GM10847 (cell line): ENCODE measurements around the gene DCAKD.

Experiments used
- POLR2A ChIP-seq: IDR thresholded peaks from 2 replicates; pipeline ENCODE4 v1.6.1; 2011; ENCODE audit not compliant: insufficient read length; ENCODE audit errors: extremely low read depth

DCAKD gene, protein sequence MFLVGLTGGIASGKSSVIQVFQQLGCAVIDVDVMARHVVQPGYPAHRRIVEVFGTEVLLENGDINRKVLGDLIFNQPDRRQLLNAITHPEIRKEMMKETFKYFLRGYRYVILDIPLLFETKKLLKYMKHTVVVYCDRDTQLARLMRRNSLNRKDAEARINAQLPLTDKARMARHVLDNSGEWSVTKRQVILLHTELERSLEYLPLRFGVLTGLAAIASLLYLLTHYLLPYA

DNA sequence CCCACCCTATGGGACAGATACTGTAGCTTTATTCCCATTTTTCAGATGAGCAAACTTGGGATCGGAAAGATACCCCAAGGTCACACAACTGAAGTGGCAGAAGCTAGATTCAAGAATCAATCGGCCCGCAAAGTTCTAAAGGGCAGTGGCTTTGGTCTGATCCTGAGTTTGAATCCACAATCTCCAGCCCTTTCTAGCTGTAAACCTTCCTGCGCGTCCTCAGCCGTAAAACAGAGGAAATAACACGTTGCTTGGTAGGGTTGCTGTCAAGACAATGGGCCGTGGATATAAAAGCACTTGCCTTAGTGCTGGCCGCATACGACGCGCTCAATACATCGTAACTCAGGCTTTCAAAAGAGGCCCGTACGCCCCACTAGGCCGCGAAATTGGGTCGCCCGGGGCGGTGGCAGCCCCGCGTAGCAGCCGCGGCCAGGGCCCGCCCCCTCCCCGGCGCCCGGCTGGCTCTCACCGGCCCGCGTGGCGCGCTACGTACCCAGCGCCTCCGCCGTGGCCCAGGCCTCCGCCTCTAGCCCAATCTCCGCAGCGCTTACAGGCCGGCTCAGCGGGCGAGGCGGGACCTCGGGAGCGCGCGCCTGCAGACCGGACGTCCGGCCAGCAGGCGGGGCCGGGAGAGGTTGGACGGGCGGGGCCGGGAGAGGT is at the start of gene DCAKD:
Gene DCAKD, minus strand, starts transcription at position 573 of the 660 bp plus-strand sequence. CDS start 16,747 bp downstream, outside the sequence.
- peak; percentile 77 for TF ChIP-seq POLR2A

DNA sequence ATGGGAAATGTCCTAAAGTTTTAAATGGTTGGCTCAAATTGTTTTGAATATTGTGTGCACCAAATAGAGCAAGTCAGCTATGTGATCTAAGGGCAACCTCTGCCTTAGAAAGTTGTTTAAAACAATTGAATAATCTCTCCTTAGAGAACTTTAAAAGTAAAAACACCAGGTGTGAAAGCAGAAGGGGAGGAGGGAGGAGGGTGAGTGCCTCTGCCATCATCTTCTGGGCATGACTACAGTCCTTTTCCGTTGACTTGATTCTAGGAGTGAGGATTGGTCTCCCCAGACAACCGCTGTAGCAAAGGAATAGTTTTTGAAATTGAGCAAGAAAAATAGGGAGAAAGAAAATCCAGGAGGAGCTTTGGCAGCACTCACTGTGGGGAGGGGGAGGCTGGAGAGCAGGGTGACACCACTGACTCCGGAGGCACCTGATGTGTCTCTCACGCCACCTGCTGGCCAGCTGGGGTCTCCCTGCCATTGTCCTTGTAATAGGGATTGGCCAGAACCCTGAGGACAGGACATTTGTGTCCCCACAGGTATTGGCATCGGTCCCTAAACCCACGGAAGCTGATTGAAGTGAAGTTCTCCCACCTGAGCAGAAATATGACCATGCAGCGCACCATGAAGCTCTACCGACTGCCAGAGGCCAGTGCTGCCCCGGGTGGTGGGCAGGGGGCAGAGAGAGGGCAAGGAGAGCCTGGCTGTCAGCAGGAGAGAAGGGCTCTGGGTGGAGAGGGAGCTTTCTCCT is 47.6 kb upstream of the DCAKD start:
- no peak for TF ChIP-seq POLR2A

DNA sequence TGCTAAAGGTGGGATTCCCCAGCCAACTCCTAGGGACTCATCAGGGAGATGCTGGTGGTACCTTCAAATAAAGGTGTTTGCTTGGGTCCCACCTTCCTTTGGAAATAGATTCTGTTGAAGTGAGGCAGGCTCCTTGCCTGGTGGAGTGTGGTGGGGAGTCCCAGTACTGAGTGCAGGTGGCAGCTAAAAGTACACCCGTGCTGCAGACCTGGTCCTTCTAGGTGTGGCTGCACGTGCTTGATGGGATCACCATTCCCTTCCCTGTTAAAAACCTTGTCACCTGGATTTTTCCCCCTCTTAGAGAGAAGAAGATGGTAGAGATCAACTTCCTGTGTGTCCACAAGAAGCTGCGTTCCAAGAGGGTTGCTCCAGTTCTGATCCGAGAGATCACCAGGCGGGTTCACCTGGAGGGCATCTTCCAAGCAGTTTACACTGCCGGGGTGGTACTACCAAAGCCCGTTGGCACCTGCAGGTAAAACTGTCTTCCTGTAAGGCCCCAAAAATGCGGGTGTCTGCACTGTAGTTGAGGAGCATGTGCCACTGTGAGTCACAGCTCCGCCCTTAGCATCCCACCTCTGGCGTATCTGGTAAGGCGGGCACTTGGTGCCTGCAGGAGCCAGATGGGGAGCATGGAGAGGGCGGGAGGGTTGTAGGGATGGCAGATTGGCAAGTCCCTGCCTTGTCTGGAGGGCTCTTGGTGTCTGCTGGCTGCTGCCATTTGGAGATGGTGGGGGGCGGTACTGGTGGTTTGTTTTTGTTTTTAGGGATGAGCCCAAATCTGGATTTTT is 46.8 kb upstream of the DCAKD start:
- TF ChIP-seq POLR2A = no peak

DNA sequence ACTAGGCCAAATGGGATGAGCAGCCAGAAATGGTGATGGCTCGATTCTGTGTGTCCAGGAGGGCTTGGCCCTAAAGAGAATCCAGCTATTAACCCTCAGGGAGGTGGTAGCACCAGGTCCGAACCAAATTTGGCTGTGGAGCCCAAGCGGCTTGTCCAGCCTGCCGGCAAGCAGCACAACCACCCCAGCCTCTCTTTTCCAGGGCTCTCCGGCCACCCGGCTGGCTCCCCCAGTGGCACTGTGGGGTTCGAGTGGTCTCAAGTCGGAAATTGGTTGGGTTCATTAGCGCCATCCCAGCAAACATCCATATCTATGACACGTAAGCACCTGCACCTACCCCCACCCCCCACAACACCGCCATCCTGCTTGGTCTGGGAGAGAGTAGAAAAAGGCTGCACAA is 45.5 kb upstream of the DCAKD start:
- no peak for TF ChIP-seq POLR2A

DNA sequence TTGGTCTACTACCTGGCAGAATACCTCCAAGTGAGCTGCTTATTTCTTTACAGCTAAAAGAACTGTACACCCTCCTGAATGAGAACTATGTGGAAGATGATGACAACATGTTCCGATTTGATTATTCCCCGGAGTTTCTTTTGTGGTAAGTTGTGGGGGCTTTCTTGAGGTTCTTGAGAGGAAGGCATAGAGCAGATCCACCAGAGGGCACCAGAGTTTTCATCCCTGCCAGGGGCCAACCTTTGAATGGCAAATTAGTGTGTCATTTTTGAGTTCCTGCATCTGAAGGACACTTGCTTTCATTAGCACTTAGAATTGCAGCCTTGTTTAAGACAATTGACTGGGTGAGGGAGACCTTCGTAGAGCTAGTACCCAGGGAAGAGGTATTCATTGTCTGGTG is 44.7 kb upstream of the DCAKD start:
- no peak for TF ChIP-seq POLR2A

DNA sequence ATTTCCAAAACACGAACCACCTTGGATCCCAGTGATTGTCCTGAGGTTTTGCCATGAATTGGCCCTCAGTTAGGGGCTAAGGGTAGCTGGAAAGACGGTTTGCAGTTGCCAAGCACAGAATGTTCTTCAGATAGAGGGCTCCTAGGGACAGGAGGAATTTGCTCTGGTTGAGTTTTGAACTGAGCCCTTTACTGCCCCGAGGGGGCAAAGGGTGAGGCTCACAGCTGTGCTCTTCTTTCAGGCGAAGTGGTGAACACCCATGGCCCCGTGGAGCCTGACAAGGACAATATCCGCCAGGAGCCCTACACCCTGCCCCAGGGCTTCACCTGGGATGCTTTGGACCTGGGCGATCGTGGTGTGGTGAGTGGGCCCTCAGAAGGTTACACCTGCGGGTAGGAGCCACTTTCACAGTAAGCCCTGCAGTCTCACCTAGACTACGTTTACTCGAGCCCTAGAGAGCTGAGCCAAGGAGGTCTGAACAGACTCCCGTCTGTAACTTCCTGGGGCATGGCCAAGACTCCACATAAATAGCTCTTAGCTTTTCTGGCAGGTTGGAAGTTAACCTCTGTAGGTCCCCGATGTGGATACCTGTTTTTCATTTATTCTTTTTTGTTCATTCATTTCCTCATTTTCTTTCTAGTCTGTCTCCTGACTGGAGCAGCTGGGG is 42.1 kb upstream of the DCAKD start:
- no peak for TF ChIP-seq POLR2A

DNA sequence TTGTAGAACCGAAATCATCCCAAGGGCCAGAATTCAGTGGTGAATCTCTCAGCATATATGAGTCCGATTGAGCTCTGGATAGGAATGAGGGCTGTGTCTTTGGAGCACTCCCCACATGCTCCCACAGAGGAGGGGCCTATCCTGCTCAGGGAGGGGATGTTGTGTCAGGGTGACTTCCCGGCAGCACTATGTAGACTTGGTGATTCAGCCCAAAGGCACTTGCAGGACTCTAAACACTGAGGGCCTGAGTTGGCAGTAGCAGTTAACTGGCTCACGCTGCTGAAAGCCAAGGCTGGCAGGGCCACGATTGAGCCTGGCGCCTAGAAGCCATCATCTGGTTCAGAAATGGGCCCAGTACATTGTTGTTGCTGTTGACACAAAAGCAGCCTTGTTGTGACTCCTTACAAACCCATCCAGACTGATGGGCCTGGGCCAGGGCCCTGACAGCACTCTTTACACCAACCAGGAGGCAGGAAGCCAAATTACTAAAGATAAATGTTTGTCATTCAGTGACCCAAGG is 41.5 kb upstream of the DCAKD start:
- no peak for TF ChIP-seq POLR2A

DNA sequence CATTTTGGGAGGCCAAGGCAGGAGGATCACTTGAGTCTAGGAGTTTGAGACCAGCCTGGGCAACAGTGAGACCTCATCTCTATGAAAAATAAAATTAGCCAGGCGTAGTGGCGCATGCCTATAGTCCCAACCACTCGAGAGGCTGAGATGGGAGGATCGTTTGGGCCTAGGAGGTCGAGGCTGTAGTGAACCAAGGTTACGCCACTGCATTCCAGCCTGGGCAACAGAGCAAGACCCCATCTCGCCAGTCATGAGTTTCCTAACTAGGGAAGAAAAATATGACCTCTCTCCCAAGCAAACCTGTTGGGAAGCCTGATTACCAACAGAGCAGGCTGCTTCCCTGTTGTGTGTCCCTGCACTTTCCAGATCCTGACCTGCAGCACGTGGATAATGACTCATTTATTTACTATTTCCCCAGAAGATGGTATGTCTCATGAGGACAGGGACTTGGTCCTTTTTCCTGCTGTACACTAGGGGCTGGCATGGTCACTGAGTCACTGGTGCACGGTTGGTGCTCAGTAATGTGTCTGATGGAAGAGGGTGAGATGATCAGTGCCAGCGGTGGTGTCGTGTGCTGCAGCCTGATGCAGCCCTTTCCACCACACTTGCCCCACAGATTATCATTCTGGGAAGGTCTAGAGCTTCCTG is 40.5 kb upstream of the DCAKD start:
- TF ChIP-seq POLR2A = no peak

DNA sequence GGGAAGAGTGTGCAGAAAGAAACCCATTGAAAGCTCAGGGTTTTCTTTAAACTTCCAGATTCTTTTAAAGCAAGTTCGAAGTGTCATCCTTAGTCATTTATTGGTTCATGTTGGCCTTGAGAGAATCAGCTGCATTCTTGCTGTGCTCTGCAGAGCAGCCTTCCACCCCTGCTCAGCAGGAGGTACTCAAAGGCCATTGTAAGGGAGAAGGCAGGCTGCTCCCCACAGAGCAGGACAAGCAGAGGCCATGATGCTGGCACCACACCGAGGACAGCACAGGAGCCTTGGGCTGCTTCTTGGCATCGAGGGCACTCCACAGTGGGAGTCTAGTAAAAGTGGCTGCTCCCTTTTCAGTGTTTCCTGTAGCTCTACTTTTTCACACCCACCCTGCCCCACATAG is 39.3 kb upstream of the DCAKD start:
- TF ChIP-seq POLR2A = no peak

DNA sequence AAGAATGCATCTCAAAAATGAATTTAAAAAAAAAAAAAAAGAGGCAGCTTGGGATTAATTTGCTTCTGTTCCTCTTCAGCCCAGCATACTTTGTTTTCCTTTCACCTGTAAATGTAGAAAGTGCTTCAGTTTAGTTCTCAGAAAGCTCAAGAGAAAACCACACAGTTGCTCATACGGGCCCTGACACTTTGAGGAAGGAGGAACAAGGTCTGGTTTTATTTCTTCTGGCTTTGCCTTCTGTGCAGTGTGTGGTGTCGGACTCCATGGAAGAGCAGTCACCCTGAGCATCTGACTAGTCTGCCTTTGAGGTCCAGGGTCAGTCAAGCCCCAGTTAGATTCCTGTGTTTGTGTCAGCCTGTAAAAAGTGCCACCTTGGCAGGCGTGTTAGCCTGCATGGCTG is 37.3 kb upstream of the DCAKD start:
- TF ChIP-seq POLR2A = no peak

DNA sequence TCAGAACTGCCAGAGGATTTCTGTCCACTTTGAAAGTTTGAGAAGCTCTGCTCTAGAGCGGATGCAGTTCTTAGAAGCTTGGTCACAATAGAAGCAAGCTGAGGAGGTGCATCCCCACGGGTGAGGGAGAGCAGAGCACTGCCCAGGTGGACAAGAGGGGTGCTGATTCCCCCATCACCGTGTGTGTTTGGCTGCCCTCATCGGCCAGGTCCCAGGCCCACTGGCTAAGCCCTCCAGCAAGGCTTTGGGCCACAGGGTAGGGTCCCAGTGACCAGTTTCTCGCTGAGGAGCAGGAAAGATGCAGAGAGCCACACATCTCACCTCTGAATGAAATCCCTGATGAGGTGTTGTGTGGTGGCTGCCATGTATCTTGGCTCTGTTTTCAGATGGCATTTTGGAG is 36.5 kb upstream of the DCAKD start:
- no peak for TF ChIP-seq POLR2A

DNA sequence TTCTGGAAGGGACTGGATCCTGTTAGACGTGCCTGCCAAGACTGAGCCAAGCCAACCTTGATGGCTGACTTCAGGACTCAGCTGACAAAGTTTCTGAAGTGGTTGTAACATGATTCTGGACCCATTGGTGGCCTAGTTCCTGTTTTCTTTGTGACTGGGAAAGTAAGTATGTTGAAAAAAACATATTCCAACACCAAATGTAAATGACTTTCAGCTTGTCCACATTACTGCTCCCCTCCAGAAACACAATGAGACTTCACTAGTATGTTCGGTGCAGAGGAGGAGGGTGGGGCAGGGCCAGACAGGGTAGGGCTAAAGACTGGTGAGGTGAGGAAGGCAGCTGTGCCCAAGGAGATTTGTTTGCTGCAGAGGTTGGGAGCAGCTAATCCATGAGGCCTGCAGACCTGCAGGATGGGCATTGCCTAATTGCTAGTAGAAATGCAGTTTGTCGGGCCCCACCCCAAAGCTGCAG is 36.1 kb upstream of the DCAKD start:
- no peak for TF ChIP-seq POLR2A

DNA sequence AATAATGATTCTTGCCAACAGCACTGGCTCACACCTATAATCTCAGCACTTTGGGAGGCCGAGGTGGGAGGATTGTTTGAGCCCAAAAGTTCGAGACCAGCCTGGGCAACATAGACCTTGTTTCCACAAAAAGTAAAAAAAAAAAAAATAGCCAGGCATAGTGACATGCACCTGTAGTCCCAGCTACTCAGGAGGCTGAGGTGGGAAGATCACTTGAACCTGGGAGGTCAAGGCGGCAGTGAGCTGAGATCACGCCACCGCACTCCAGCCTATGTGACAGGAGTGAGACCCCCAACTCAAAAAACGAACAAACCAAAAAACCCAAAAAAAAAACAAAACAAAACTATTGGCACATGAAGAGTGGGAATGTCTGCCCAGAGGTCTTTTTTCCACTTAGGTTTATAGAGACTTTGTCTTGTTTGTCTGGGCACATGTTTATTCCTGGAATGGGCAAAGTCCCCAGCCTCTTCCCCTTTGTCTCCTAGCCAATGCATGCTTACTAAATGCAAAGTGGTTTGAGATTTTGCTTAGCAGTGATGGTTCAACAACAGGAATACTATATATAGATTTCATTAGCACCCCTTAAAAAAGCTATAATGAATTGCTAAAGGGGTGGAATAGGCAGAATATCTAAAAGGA is 35.6 kb upstream of the DCAKD start:
- no peak for TF ChIP-seq POLR2A

DNA sequence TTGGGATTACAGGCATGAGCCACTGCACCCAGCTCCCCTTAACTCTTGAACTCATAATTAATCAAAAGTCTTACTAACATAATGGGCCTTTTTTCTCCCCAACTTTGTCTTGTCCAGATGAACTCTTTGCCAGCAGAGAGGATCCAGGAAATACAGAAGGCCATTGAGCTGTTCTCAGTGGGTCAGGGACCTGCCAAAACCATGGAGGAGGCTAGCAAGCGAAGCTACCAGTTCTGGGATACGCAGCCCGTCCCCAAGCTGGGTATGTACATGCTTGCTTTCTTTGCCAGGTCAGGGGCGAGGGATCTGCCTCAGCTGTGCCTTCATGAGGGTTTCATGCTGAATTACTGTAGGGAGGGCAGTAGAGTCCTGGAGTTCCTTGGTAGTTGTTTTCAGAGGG is 35.0 kb upstream of the DCAKD start:
- no peak for TF ChIP-seq POLR2A
